Prostate gland (tissue), 2 donors: Measurements from ENCODE around the gene FAM24A.

Experiments
- CTCF ChIP-seq, 4 experiments: fragments of 200-600 bp in 2 of 4; fragments of 450-650 bp in 2 of 4; sonication (generic) in 2 of 4; IDR thresholded peaks; 1 replicate in 3 of 4; 2 replicates in 1 of 4; pipeline ENCODE4 v1.5.1; 2016 to 2019; ENCODE audit warnings: antibody characterized with exemption in 4 of 4, mild to moderate bottlenecking in 2 of 4, moderate library complexity in 2 of 4
- POLR2AphosphoS5 ChIP-seq: sonication (generic); formaldehyde crosslinking; IDR thresholded peaks from one replicate; pipeline ENCODE4 v1.6.1; 2017; ENCODE audit warnings: antibody characterized with exemption

- TF ChIP-seq CTCF (IDR thresholded peaks at IDR 0.05) (no peak), POLR2AphosphoS5 (peak; percentile 61)
These were observed 45.5 kb upstream of the FAM24A start for GRCh38 chr10:122864901-122865300.
